GM23338 (cell line): ENCODE data around the gene JAK3.

Experiments used
- CREB1 ChIP-seq: fragments of 250-450 bp; sonication (Bioruptor Pico); IDR thresholded peaks from 2 replicates; pipeline ENCODE4 v1.5.0; 2020; ENCODE audit warnings: low read depth, mild to moderate bottlenecking, moderate library complexity
- EZH2 ChIP-seq: fragments of 200-600 bp; sonication (generic); IDR thresholded peaks from one replicate; pipeline ENCODE4 v1.8.0; 2017; ENCODE audit warnings: antibody characterized with exemption, mild to moderate bottlenecking, low read depth; ENCODE audit not compliant: unreplicated experiment
- EZH2phosphoT487 ChIP-seq: fragments of 200-600 bp; sonication (generic); IDR thresholded peaks from one replicate; pipeline ENCODE4 v1.8.1; 2018; ENCODE audit warnings: antibody characterized with exemption; ENCODE audit not compliant: unreplicated experiment
- JUNB ChIP-seq: IDR thresholded peaks from one replicate; pipeline ENCODE4 v1.6.1; 2016; ENCODE audit warnings: antibody characterized with exemption; ENCODE audit not compliant: unreplicated experiment
- NANOG ChIP-seq: IDR thresholded peaks from 2 replicates; pipeline ENCODE4 v1.6.1; 2016; ENCODE audit warnings: antibody characterized with exemption, borderline replicate concordance
- POLR2AphosphoS5 ChIP-seq: IDR thresholded peaks from 2 replicates; pipeline ENCODE4 v1.6.1; 2016; ENCODE audit warnings: antibody characterized with exemption, low read depth
- REST ChIP-seq: IDR thresholded peaks from one replicate; pipeline ENCODE4 v1.6.1; 2018; ENCODE audit warnings: antibody characterized with exemption; ENCODE audit not compliant: unreplicated experiment
- STAT1 ChIP-seq: IDR thresholded peaks from one replicate; pipeline ENCODE4 v1.6.1; 2016; ENCODE audit warnings: antibody characterized with exemption; ENCODE audit not compliant: unreplicated experiment
- ZNF114 ChIP-seq: fragments of 250-450 bp; sonication (Bioruptor Pico); IDR thresholded peaks from 2 replicates; pipeline ENCODE4 v1.5.0; 2020; ENCODE audit warnings: mild to moderate bottlenecking, moderate library complexity
- ZNF462 ChIP-seq: fragments of 250-450 bp; sonication (Bioruptor Pico); IDR thresholded peaks from 2 replicates; pipeline ENCODE4 v1.5.0; 2020; ENCODE audit warnings: mild to moderate bottlenecking, moderate library complexity
- TF ChIP-seq, protein P1 (sequence below), 2 experiments: fragments of 200-600 bp in 1 of 2; sonication (generic) in 1 of 2; conservative IDR thresholded peaks; 2 replicates each; pipeline versions ENCODE4 v1.5.1 to v1.6.1; 2016 to 2017; ENCODE audit warnings: antibody characterized with exemption in 2 of 2, low read depth in 2 of 2, mild to moderate bottlenecking in 2 of 2, moderate library complexity in 1 of 2
- TF ChIP-seq, protein P2 (sequence below): IDR thresholded peaks from 2 replicates; pipeline ENCODE4 v1.6.1; 2016; ENCODE audit warnings: antibody characterized with exemption

DNA sequence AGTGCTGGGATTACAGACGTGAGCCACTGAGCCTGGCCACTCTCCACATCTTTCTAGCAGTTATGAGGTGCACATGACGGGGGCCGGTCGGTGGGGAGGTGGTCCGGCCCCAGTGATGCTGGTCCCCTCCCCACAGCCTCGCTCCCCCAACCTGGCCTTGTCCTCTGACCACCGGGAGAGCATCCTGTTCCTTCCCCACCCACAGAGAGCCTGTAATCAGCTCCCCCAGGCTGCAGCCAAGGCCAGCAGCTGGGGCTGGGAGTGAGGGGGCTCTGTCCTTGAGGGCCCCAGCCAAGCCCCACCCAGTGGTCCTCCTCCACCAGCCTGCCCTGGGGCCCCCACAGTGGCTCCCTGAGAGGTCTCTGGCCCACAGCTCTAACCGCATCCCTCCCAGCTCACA lies 23.4 kb downstream of the JAK3 start:
- TF ChIP-seq, protein P1, sequence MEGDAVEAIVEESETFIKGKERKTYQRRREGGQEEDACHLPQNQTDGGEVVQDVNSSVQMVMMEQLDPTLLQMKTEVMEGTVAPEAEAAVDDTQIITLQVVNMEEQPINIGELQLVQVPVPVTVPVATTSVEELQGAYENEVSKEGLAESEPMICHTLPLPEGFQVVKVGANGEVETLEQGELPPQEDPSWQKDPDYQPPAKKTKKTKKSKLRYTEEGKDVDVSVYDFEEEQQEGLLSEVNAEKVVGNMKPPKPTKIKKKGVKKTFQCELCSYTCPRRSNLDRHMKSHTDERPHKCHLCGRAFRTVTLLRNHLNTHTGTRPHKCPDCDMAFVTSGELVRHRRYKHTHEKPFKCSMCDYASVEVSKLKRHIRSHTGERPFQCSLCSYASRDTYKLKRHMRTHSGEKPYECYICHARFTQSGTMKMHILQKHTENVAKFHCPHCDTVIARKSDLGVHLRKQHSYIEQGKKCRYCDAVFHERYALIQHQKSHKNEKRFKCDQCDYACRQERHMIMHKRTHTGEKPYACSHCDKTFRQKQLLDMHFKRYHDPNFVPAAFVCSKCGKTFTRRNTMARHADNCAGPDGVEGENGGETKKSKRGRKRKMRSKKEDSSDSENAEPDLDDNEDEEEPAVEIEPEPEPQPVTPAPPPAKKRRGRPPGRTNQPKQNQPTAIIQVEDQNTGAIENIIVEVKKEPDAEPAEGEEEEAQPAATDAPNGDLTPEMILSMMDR (conservative IDR thresholded peaks at IDR 0.05; ENCODE audit: low read depth in 2 of 2) = no peak
- TF ChIP-seq EZH2 = no peak
- no peak for TF ChIP-seq POLR2AphosphoS5
- TF ChIP-seq REST = no peak
- no peak for TF ChIP-seq EZH2phosphoT487
- no peak for TF ChIP-seq NANOG
- no peak for TF ChIP-seq ZNF114 (CRISPR knock-in tag)
- TF ChIP-seq CREB1 (CRISPR knock-in tag) = no peak
- no peak for TF ChIP-seq JUNB
- no peak for TF ChIP-seq STAT1
- TF ChIP-seq, protein P2, sequence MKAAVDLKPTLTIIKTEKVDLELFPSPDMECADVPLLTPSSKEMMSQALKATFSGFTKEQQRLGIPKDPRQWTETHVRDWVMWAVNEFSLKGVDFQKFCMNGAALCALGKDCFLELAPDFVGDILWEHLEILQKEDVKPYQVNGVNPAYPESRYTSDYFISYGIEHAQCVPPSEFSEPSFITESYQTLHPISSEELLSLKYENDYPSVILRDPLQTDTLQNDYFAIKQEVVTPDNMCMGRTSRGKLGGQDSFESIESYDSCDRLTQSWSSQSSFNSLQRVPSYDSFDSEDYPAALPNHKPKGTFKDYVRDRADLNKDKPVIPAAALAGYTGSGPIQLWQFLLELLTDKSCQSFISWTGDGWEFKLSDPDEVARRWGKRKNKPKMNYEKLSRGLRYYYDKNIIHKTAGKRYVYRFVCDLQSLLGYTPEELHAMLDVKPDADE = no peak
- no peak for TF ChIP-seq ZNF462 (CRISPR knock-in tag)
